ENCODE results near the gene RRAGA. TPM values are rescaled to one million over a fixed set of nuclear protein-coding genes. Genes with fewer than 3 reads are reported as not detected.

RRAGA gene, protein sequence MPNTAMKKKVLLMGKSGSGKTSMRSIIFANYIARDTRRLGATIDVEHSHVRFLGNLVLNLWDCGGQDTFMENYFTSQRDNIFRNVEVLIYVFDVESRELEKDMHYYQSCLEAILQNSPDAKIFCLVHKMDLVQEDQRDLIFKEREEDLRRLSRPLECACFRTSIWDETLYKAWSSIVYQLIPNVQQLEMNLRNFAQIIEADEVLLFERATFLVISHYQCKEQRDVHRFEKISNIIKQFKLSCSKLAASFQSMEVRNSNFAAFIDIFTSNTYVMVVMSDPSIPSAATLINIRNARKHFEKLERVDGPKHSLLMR
- 78.5 and 81.2 TPM in 2 replicates for total RNA-seq
- 88.3 and 95.6 TPM in 2 replicates for polyA plus RNA-seq
- 95.0 and 95.7 TPM in 2 replicates for polyA plus RNA-seq (2011; cell fraction: cytosol; rRNA removed)
- polyA plus RNA-seq (2011; cell fraction: nucleus; rRNA removed): 45.9 and 46.5 TPM in 2 replicates
- polyA plus RNA-seq (2012): 96.7 and 107 TPM in 2 replicates
- 88.0 and 101 TPM in 2 replicates for polyA minus RNA-seq
- 28.3 TPM for polyA minus RNA-seq (2011; cell fraction: cytosol; rRNA and poly(A)+ RNA removed)
- 23.0 and 31.7 TPM in 2 replicates for polyA minus RNA-seq (2011; cell fraction: nucleus; rRNA and poly(A)+ RNA removed)
- Bru-seq, nascent RNA: percentile 88 among the genes with signal in this experiment
- BruChase-seq, experiment 1, labeled RNA remaining after a 6-hour chase: percentile 98 among the genes with signal in this experiment
- percentile 98 among the genes with signal in this experiment for BruChase-seq, experiment 2, labeled RNA remaining after a 2-hour chase
- long read RNA-seq, transcript RRAGA-201 (1 exons, 1,589 nt): major isoform, 334 of 335 reads
- long read RNA-seq, partial matches to known transcripts: 0 of 335 reads
- long read RNA-seq, other reads (novel, unspliced or antisense): 1 of 335 reads

DNA sequence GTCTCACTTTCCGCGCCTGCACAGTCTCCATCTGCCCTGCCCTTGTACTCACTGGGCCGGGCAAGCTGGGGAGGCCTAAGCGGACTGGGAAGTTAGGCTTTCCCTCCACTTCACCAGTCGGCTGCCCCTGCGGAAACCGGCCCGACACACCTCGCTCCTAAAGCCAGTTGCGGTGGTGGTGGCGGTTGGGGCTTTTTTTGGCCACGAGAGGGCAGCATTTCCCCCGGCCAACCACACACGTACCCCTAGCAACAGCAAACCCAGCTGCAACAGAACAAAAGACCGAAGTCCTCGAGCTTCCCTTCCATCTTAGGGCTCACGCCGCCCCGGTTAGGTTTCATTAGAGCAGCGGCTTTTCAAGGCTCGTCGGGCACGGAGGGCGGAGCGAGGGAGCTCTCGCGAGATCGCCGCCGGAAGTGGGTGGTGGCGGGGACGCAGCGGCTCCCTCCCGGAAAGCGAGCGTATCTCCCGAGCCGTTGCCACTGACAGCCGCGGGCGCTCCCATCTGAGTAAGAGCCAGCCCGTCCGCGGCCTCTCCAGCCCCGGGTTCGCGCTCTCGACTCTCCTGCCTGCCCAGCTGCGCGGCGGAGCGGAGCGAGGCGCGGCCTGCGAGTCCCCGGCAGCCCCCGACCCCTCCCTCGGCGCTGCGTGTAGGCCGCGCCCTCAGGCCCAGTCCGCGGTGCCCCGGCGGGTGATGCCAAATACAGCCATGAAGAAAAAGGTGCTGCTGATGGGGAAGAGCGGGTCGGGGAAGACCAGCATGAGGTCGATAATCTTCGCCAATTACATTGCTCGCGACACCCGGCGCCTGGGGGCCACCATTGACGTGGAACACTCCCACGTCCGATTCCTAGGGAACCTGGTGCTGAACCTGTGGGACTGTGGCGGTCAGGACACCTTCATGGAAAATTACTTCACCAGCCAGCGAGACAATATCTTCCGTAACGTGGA lies at the start of gene RRAGA:
TSS of gene RRAGA (plus strand) at position 462 of the 951 bp plus-strand sequence. CDS start at position 695, 233 bp downstream.
- TF ChIP-seq POLR2AphosphoS5 (IDR thresholded peaks at IDR 0.05; ENCODE audit: insufficient read depth, low read depth, low read length) (peak; percentile 62), JUN (IDR thresholded peaks at IDR 0.05; ENCODE audit: borderline replicate concordance, insufficient read depth, insufficient read length, low read depth) (no peak), POLR2A (IDR thresholded peaks at IDR 0.05; ENCODE audit: low read depth, low read length) (peak; percentile 97), FOS (IDR thresholded peaks at IDR 0.05; ENCODE audit: borderline replicate concordance, insufficient read depth, low read length) (peak; percentile 16), EZH2 (IDR thresholded peaks at IDR 0.05; ENCODE audit: borderline replicate concordance, low read depth, low read length, severe bottlenecking) (no peak), GATA2 (IDR thresholded peaks at IDR 0.05; ENCODE audit: insufficient read depth, insufficient read length, low read depth, low read length) (no peak)
- TF ChIP-seq, protein P1, sequence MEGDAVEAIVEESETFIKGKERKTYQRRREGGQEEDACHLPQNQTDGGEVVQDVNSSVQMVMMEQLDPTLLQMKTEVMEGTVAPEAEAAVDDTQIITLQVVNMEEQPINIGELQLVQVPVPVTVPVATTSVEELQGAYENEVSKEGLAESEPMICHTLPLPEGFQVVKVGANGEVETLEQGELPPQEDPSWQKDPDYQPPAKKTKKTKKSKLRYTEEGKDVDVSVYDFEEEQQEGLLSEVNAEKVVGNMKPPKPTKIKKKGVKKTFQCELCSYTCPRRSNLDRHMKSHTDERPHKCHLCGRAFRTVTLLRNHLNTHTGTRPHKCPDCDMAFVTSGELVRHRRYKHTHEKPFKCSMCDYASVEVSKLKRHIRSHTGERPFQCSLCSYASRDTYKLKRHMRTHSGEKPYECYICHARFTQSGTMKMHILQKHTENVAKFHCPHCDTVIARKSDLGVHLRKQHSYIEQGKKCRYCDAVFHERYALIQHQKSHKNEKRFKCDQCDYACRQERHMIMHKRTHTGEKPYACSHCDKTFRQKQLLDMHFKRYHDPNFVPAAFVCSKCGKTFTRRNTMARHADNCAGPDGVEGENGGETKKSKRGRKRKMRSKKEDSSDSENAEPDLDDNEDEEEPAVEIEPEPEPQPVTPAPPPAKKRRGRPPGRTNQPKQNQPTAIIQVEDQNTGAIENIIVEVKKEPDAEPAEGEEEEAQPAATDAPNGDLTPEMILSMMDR (IDR thresholded peaks at IDR 0.05; ENCODE audit: extremely low read depth in 1 of 2, insufficient read depth in 1 of 2, low read depth in 1 of 2, low read length in 2 of 2): peak; percentile 81 to 91
- TF ChIP-seq, protein P2, sequence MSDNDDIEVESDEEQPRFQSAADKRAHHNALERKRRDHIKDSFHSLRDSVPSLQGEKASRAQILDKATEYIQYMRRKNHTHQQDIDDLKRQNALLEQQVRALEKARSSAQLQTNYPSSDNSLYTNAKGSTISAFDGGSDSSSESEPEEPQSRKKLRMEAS (IDR thresholded peaks at IDR 0.05; ENCODE audit: insufficient read depth, insufficient read length): peak; percentile 39
- Histone ChIP-seq H4K20me1 (replicated peaks; ENCODE audit: control insufficient read depth, extremely low read depth, insufficient read depth, low read length) (no peaks in the 10 kb centered on the region), H3K27ac (ENCODE audit: insufficient read depth, low read depth, low read length) (peak within 1 kb of the TSS; percentile 69), H3K4me2 (ENCODE audit: insufficient read depth, low read length) (peak within 1 kb of the TSS; percentile 73), H3K4me1 (ENCODE audit: control insufficient read depth, extremely low read depth, insufficient read depth, low read length) (peaks cover 16% of the 10 kb centered on the region), H2AFZ (ENCODE audit: low read depth, low read length) (peak within 1 kb of the TSS; percentile 81), H3K4me3 (replicated peaks in 1 of 3; ENCODE audit: insufficient read depth in 1 of 3, low read depth in 1 of 3, low read length in 3 of 3) (peak within 1 kb of the TSS; percentile 48 to 76 (median 53)), H3K27me3 (ENCODE audit: control insufficient read depth in 2 of 2, insufficient read depth in 2 of 2, low read length in 2 of 2) (no peaks in the 10 kb centered on the region), H3K9ac (replicated peaks; ENCODE audit: extremely low read depth, insufficient read depth, low read length) (peak within 1 kb of the TSS; percentile 83), H3K9me1 (replicated peaks; ENCODE audit: control insufficient read depth, extremely low read depth, insufficient read depth, low read length) (no peaks in the 10 kb centered on the region), H3K9me3 (replicated peaks; ENCODE audit: control insufficient read depth, insufficient read depth, low read length) (no peaks in the 10 kb centered on the region), H3K79me2 (ENCODE audit: control insufficient read depth, insufficient read depth, low read length) (peaks cover 23% of the 10 kb centered on the region), H3K36me3 (ENCODE audit: control insufficient read depth in 2 of 2, extremely low read depth in 1 of 2, insufficient read depth in 2 of 2, low read length in 2 of 2) (no peaks in the 10 kb centered on the region)
- ChIA-PET CTCF (interaction anchor here (0.6 to 4.6 kb wide), 29 partner anchors 12 to 1239 kb away, joined by 3 to 82 read pairs (median 4); no protein-coding TSS in a partner anchor), POLR2A (interaction anchor here (0.8 to 1.1 kb wide), 5 partner anchors 125 to 415 kb away, joined by 3 to 5 read pairs (median 3); partner anchors contain the start of gene DENND4C)
- TSS peak; percentile 52 for BruUV-seq (replicated peaks)
- intact Hi-C loops (cut with micrococcal nuclease) (loop anchor here (1.0 to 10.0 kb wide), 9 partner anchors 54 to 554 kb away; partner anchors contain the start of genes DENND4C, HAUS6 and RPS6), dilution Hi-C loops (cut with MboI; ENCODE audit: extremely low pct_ligation_motif_present, low sequenced_read_pairs) (no loop called here)
- FAIRE-seq (peak; percentile 76), DNase-seq (ENCODE audit: low read depth, low spot score) (peak; percentile 97)
